ENCODE measurements around the gene NUCB2.
"Not testable (repeated sequence)": the region's sequence is repeated elsewhere in the genome, so short reads cannot be mapped to it uniquely, and the experiment has no call there.

The NUCB2 gene

DNA sequence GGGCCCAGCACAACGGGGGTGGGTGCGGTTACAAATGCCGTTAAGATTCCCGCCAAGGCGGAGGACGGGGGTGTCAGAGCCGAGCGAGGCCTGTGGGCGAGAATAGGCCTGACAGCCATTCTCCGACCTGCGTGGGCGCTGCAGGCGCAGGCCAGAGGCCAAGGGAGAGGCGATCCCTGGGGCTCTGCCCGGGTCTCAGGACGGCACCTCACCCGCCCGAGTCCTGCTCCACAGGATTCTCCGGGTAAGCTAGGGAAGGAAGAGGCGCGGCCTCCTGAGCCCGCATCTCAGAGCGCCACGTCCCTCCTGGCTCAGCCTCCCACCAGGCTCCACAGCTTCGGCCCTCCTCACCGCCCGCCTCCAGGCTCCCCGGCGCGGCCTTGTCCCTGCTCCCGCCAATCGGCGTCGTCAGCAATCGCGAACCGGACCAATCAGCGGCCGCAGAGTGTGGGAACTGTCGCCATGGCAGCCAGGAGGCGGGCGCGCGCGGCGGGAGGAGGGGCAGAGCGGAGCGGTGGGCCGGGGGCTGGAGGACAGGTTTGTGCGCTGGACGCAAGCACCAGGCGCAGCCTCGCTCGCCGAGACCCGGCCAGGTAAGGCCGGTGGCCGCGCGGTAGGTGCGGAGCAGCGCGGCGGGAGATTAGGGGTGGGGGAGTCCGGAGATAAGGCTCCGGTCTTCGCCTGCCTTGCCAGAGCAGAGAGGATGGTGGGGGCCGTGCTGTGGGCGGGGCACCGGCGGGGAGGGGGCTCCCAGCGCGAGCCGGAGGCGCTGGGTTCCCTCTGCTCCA is at the start of gene NUCB2:
Gene NUCB2, plus strand, starts transcription at position 504 of the 788 bp plus-strand sequence. CDS start 18,585 bp downstream, outside the sequence.
- peak; percentile 92 for DNase-seq (ENCODE audit: low read depth)
- H3K4me3 ChIP-seq (ENCODE audit: control insufficient read depth, low read depth, low read length) = peak within 1 kb of the TSS; percentile 84
- TF ChIP-seq, protein P1, sequence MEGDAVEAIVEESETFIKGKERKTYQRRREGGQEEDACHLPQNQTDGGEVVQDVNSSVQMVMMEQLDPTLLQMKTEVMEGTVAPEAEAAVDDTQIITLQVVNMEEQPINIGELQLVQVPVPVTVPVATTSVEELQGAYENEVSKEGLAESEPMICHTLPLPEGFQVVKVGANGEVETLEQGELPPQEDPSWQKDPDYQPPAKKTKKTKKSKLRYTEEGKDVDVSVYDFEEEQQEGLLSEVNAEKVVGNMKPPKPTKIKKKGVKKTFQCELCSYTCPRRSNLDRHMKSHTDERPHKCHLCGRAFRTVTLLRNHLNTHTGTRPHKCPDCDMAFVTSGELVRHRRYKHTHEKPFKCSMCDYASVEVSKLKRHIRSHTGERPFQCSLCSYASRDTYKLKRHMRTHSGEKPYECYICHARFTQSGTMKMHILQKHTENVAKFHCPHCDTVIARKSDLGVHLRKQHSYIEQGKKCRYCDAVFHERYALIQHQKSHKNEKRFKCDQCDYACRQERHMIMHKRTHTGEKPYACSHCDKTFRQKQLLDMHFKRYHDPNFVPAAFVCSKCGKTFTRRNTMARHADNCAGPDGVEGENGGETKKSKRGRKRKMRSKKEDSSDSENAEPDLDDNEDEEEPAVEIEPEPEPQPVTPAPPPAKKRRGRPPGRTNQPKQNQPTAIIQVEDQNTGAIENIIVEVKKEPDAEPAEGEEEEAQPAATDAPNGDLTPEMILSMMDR (conservative IDR thresholded peaks at IDR 0.05; ENCODE audit: control insufficient read depth, insufficient read depth, low read depth, low read length) = no peak

DNA sequence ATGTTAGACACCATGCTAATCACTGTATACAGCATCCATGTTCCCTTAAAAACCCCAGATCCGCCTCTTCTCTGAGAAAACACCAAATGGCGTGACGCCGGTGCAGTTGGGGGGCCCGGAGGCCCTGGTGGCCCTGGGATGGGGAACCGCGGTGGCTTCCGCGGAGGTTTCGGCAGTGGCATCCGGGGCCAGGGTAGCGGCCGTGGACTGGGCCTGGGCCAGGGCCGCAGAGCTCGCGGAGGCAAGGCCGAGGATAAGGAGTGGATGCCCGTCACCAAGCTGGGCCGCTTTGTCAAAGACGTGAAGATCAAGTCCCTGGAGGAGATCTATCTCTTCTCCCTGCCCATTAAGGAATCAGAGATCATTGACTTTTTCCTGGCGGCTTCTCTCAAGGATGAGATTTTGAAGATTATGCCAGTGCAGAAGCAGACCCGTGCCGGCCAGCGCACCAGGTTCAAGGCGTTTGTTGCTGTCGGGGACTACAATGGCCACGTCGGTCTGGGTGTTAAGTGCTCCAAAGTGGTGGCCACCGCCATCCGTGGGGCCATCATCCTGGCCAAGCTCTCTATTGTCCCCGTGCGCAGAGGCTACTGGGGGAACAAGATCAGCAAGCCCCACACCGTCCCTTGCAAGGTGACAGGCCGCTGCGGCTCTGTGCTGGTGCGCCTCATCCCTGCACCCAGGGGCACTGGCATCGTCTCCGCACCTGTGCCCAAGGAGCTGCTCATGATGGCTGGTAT is 48.2 kb upstream of the NUCB2 start:
- H3K4me3 ChIP-seq (ENCODE audit: control insufficient read depth, low read depth, low read length); DNase-seq (ENCODE audit: low read depth): not testable (repeated sequence)

DNA sequence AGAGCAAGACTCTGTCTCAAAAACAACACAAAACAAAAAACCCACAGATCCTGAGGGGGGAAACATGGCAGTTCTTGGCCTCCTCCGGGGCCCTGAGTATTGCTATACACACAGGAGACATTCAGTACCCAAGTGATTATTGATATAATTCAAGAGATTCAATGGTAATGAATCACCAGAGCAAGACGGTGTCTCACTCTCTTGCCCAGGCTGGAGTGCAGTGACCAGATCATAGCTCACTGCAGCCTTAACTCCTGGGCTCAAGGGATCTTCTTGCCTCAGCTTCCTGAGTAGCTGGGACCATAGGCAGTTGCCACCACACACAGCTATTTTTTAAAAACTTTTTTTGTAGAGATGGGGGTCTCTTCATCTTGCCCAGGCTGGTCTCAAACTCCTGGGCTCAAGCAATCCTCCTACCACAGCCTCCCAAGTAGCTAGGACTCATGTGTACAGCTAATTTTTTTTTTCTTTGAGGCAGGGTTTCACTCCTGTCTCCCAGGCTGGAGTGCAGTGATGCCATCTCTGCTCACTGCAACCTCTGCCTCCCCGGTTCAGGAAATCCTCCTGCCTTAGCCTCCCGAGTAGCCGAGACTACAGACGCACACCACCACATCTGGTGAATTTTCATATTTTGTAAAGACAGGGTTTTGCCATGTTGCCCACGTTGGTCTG is 46.9 kb upstream of the NUCB2 start:
- TF ChIP-seq, protein P1 (conservative IDR thresholded peaks at IDR 0.05; ENCODE audit: control insufficient read depth, insufficient read depth, low read depth, low read length) = no peak
- peak; percentile 21 for DNase-seq (ENCODE audit: low read depth)
- no peak overlapping the region for H3K4me3 ChIP-seq (ENCODE audit: control insufficient read depth, low read depth, low read length)

DNA sequence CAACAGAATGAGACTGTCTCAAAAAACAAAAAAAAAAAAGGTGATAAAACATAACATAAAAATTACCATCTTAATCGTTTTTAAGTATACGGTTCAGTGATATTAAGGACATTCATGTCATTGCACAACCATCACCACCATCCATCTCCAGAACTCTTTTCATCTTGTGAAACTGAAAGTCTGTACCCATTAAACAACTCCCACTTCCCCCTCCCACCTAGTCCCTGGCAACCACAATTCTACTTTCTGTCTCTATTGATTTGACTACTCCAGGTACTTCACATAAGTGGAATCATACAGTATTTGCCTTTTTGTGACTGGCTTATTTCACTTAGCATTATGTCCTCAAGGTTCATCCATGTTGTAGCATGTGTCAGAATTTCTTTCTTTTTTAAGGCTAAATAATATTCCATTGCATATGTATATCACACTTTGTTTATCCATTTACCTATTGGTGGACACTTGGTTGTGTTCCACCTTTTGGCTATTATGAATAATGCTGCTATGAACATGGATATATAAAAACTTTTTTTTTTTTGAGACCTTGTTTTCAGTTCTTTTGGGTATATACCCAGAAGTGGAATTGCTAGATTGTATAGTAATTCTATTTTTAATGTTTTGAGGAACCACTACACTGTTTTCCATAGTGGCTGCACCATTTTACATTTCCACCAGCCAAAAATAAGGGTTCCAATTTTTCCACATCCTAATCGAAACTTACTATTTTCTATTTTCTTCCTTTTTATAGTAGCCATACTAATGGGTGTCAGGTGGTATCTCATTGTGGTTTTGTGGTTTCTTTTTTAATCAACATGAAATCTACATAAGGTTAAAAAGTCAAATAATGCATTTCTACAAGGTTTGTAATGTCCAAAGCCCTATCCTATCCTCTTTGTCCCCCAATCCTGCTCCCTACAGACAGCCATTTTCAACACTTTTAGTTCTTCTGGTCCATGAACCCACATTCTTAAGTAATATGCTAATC is 45.4 kb upstream of the NUCB2 start:
- no peak overlapping the region for H3K4me3 ChIP-seq (ENCODE audit: control insufficient read depth, low read depth, low read length)
- no peak for DNase-seq (ENCODE audit: low read depth)
- TF ChIP-seq, protein P1 (conservative IDR thresholded peaks at IDR 0.05; ENCODE audit: control insufficient read depth, insufficient read depth, low read depth, low read length) = no peak

DNA sequence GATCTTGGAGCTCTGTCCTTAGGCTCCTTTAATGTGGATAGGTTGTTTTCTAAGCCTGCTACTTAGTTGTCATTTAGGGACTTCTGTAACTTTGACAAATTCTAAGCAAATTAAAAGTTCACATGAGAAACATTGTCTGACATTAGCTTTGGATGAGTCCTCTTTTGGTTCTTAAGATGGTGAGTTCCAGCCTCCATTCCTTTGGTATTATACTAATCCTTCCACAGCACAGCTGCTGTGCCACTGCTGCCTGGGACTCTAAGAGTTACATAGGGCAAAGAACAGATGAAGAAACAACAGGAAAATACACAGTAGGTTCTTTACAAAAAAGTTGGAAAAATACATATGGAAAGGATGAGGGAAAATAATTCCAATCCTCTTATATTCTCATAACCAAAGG is 43.4 kb upstream of the NUCB2 start:
- no peak for DNase-seq (ENCODE audit: low read depth)
- H3K4me3 ChIP-seq (ENCODE audit: control insufficient read depth, low read depth, low read length) = no peak overlapping the region
- TF ChIP-seq, protein P1 (conservative IDR thresholded peaks at IDR 0.05; ENCODE audit: control insufficient read depth, insufficient read depth, low read depth, low read length) = no peak

DNA sequence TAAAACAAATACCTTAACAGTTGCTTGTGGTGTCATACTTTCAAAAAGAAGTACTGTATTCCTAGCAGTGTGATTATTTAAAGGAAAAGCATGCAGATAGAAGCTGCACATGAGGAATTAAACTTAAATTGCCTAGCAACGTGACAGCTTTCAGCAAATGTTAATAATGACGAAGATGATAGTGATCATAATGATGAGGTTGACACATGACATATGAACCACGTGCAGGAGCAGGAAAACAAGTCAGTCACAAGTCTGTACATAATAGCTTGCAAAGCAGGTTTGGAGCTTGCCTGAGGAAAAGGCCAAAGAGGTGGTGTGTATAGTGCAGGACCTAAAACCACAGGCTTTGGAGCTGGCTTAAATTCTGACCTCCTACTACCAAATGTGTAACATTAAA is 38.2 kb upstream of the NUCB2 start:
- DNase-seq (ENCODE audit: low read depth) = no peak
- TF ChIP-seq, protein P1 (conservative IDR thresholded peaks at IDR 0.05; ENCODE audit: control insufficient read depth, insufficient read depth, low read depth, low read length) = no peak
- H3K4me3 ChIP-seq (ENCODE audit: control insufficient read depth, low read depth, low read length) = no peak overlapping the region

DNA sequence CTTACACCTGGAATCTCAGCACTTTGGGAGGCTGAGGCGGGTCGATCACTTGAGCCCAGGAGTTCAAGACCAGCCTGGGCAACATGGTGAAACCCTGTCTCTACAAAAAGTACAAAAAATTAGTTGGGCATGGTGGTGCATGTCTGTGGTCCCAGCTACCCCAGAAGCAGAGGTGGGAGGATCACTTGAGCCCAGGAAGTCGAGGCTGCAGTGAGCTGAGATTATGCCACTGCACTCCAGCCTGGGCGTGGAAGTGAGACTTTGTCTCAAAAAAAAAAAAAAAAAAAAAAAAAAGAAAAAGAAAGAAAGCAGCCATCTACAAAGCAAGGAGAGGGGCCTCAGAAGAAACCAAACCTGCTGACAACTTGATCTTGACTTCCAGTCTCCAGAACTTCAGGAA is 36.6 kb upstream of the NUCB2 start:
- not testable (repeated sequence) for DNase-seq (ENCODE audit: low read depth); H3K4me3 ChIP-seq (ENCODE audit: control insufficient read depth, low read depth, low read length)
